IPS-15b (cell line): Measurements from ENCODE around the gene CD4.
"Not testable (repeated sequence)": the region's sequence is repeated elsewhere in the genome, so short reads cannot be mapped to it uniquely, and the experiment has no call there.

Experiments used
- H3K27me3 ChIP-seq: one replicate; pipeline ENCODE4 v1.6.1; 2013; ENCODE audit warnings: low read length; ENCODE audit not compliant: control insufficient read depth, insufficient read depth
- H3K36me3 ChIP-seq: one replicate; pipeline ENCODE4 v1.6.1; 2013; ENCODE audit warnings: low read length; ENCODE audit not compliant: control insufficient read depth, insufficient read depth
- H3K4me1 ChIP-seq: one replicate; pipeline ENCODE4 v1.6.1; 2013; ENCODE audit warnings: mild to moderate bottlenecking, low read length; ENCODE audit not compliant: control insufficient read depth, insufficient read depth
- H3K4me3 ChIP-seq: one replicate; pipeline ENCODE4 v1.5.1; 2013; ENCODE audit warnings: low read depth, low read length
- H3K9ac ChIP-seq: one replicate; pipeline ENCODE4 v1.6.1; 2013; ENCODE audit warnings: low read depth, mild to moderate bottlenecking, low read length
- H3K9me3 ChIP-seq: one replicate; pipeline ENCODE4 v1.6.1; 2013; ENCODE audit warnings: mild to moderate bottlenecking, low read length; ENCODE audit not compliant: control insufficient read depth, insufficient read depth

Gene CD4

GRCh38 chr12:6863033-6863432, 73.7 kb downstream of the CD4 start:
- Histone ChIP-seq H3K9ac (no peak overlapping the region), H3K36me3 (peaks cover 52% of the 10 kb centered on the region), H3K27me3 (no peaks in the 10 kb centered on the region), H3K4me1 (peaks cover 10% of the 10 kb centered on the region), H3K4me3 (no peak overlapping the region), H3K9me3 (no peaks in the 10 kb centered on the region)

GRCh38 chr12:6863586-6864321, 74.4 kb downstream of the CD4 start:
- Histone ChIP-seq H3K27me3 (no peaks in the 10 kb centered on the region), H3K36me3 (peaks cover 46% of the 10 kb centered on the region), H3K9ac (no peak overlapping the region), H3K4me1 (peaks cover 10% of the 10 kb centered on the region), H3K9me3 (no peaks in the 10 kb centered on the region), H3K4me3 (no peak overlapping the region)

- not testable (repeated sequence) for H3K27me3 ChIP-seq, H3K9ac ChIP-seq, H3K9me3 ChIP-seq, H3K4me3 ChIP-seq
- peaks cover 48% of the 10 kb centered on the region for H3K36me3 ChIP-seq
- H3K4me1 ChIP-seq: peaks cover 13% of the 10 kb centered on the region
These were observed 76.0 kb downstream of the CD4 start for GRCh38 chr12:6865307-6865706.

GRCh38 chr12:6866163-6866919, 77.0 kb downstream of the CD4 start:
- H3K4me3 ChIP-seq: peak overlapping the region; percentile 57
- peak overlapping the region; percentile 38 for H3K9ac ChIP-seq
- H3K4me1 ChIP-seq: peaks cover 13% of the 10 kb centered on the region
- H3K9me3 ChIP-seq: no peaks in the 10 kb centered on the region
- peaks cover 48% of the 10 kb centered on the region for H3K36me3 ChIP-seq
- no peaks in the 10 kb centered on the region for H3K27me3 ChIP-seq

GRCh38 chr12:6866920-6867412, 77.6 kb downstream of the CD4 start:
- H3K27me3 ChIP-seq: no peaks in the 10 kb centered on the region
- H3K36me3 ChIP-seq: peaks cover 45% of the 10 kb centered on the region
- peak overlapping the region; percentile 57 for H3K4me3 ChIP-seq
- H3K9me3 ChIP-seq: no peaks in the 10 kb centered on the region
- H3K9ac ChIP-seq: peak overlapping the region; percentile 38
- peaks cover 13% of the 10 kb centered on the region for H3K4me1 ChIP-seq

- H3K27me3 ChIP-seq: no peaks in the 10 kb centered on the region
- H3K9me3 ChIP-seq: no peaks in the 10 kb centered on the region
- peak within 1 kb of the TSS; percentile 95 for H3K4me3 ChIP-seq
- H3K36me3 ChIP-seq: peaks cover 51% of the 10 kb centered on the region
- peaks cover 13% of the 10 kb centered on the region for H3K4me1 ChIP-seq
- H3K9ac ChIP-seq: peak within 1 kb of the TSS; percentile 89
These were observed 78.3 kb downstream of the CD4 start, which contains the start of gene TPI1 for GRCh38 chr12:6867413-6868210. TPI1 (plus strand) TSS chr12:6867531; CDS start chr12:6867567, 36 bp downstream.

GRCh38 chr12:6868211-6869048, 79.1 kb downstream of the CD4 start:
- H3K36me3 ChIP-seq: peaks cover 51% of the 10 kb centered on the region

GRCh38 chr12:6869049-6870021, 80.0 kb downstream of the CD4 start:
- peak overlapping the region; percentile 95 for H3K4me3 ChIP-seq
- H3K9me3 ChIP-seq: no peaks in the 10 kb centered on the region
- no peaks in the 10 kb centered on the region for H3K27me3 ChIP-seq
- H3K4me1 ChIP-seq: peaks cover 13% of the 10 kb centered on the region
- peaks cover 43% of the 10 kb centered on the region for H3K36me3 ChIP-seq
- peak overlapping the region; percentile 89 for H3K9ac ChIP-seq

More at GRCh38 chr12:6868211-6869048, 79.1 kb downstream of the CD4 start:
- peak overlapping the region; percentile 89 for H3K9ac ChIP-seq
- H3K9me3 ChIP-seq: no peaks in the 10 kb centered on the region
- H3K4me3 ChIP-seq: peak overlapping the region; percentile 95
- no peaks in the 10 kb centered on the region for H3K27me3 ChIP-seq
- H3K4me1 ChIP-seq: peaks cover 13% of the 10 kb centered on the region

GRCh38 chr12:6870304-6870703, 81.0 kb downstream of the CD4 start:
- H3K27me3 ChIP-seq, H3K9me3 ChIP-seq: not testable (repeated sequence)
- Histone ChIP-seq H3K9ac (peak overlapping the region; percentile 47), H3K4me3 (peak overlapping the region; percentile 18), H3K36me3 (peaks cover 34% of the 10 kb centered on the region), H3K4me1 (peaks cover 13% of the 10 kb centered on the region)
